ENCODE results near the gene HMGCS1. TPM values are rescaled to one million over a fixed set of nuclear protein-coding genes. Genes with fewer than 3 reads are reported as not detected.

Gene HMGCS1
- total and polyA plus RNA-seq, 2 of the 4 experiments (the other 2 are of a cell fraction), result 27.5 to 30.6 TPM

- TF ChIP-seq RAD21 (IDR thresholded peaks at IDR 0.05; ENCODE audit: low read length), result no peak
These were observed 744 bp upstream of the HMGCS1 start (continued) for GRCh38 chr5:43313854-43314457.

- 0% methylated on average over 6 of the region's 9 CpGs; no CpG with 5 or more reads in 1 of the 2 experiments for WGBS, 2 experiments (ENCODE audit: extremely low coverage in 2 of 2, insufficient read length in 1 of 2)
- H3K56ac ChIP-seq (ENCODE audit: extremely low read depth, insufficient read depth, low read length), result no peak overlapping the region
- peak overlapping the region in 1 of 2 experiments; percentile 7; a peak in 1 of 4 replicates for H4K8ac ChIP-seq (ENCODE audit: low read depth in 2 of 2, low read length in 2 of 2)
- no peaks in the 10 kb centered on the region; the same call in 1 of the 2 replicates for H4K20me1 ChIP-seq (ENCODE audit: insufficient read depth, low read length)
- intact Hi-C loops (cut with micrococcal nuclease) (loop anchor here (2.0 to 5.0 kb wide), 3 partner anchors 170 to 320 kb away; partner anchors contain the start of genes TMEM267 and ZNF131), in situ Hi-C loops (cut with MboI; ENCODE audit: low sequenced_read_pairs) (loop anchor here (25.0 kb wide), 1 partner anchor 200 kb away; the partner anchor contains the start of gene ZNF131), dilution Hi-C loops (cut with HindIII; ENCODE audit: low sequenced_read_pairs, unreplicated experiment) (no loop called here)
- H3K18ac ChIP-seq (ENCODE audit: low read depth, low read length), result no peak overlapping the region
- H3K4ac ChIP-seq (ENCODE audit: low read depth, low read length), result peak overlapping the region; percentile 73
- H3K4me2 ChIP-seq (ENCODE audit: low read depth, low read length), result peak overlapping the region; percentile 89
- H4K91ac ChIP-seq (ENCODE audit: insufficient read depth, low read depth, low read length), result no peak overlapping the region
- H2AK9ac ChIP-seq (replicated peaks; ENCODE audit: low read depth, low read length, poor library complexity), result peak overlapping the region; percentile 79
- H3K79me1 ChIP-seq (ENCODE audit: low read depth in 1 of 2, low read length in 2 of 2), result peaks cover 9 to 25% of the 10 kb centered on the region in 2 experiments
- CTCF ChIA-PET, result interaction anchor here (1.1 kb wide), 1 partner anchor 74 kb away, joined by 3 read pairs; no protein-coding TSS in a partner anchor
- no peak overlapping the region for H4K5ac ChIP-seq (ENCODE audit: low read depth, low read length)
- peak overlapping the region; percentile 72 for H3K27ac ChIP-seq (ENCODE audit: insufficient read depth, low read length)
- H2BK15ac ChIP-seq (ENCODE audit: low read depth, low read length), result no peak overlapping the region
- no peak overlapping the region for H2BK120ac ChIP-seq (ENCODE audit: low read depth, low read length)
- peaks cover 2% of the 10 kb centered on the region; the same call in 1 of the 2 replicates for H3K4me1 ChIP-seq (ENCODE audit: control insufficient read depth, insufficient read depth, low read length)
- peak overlapping the region; percentile 69 for H3K4me3 ChIP-seq (ENCODE audit: insufficient read depth, low read depth, low read length)
- peak overlapping the region; percentile 33; the same call in 1 of the 2 replicates for H3K14ac ChIP-seq (replicated peaks; ENCODE audit: low read depth, low read length)
- H3K23ac ChIP-seq (ENCODE audit: low read depth, low read length), result peak overlapping the region; percentile 70; the same call in 1 of the 2 replicates
- DNase-seq (no peak), ATAC-seq (ENCODE audit: low read depth) (peak; percentile 0; the same call in 1 of the 2 replicates)
- H3K9me1 ChIP-seq (ENCODE audit: insufficient read depth, low read length), result peaks cover 5% of the 10 kb centered on the region
- no peak overlapping the region for H2BK20ac ChIP-seq (ENCODE audit: low read depth, low read length)
- H2AK5ac ChIP-seq (ENCODE audit: low read depth, low read length), result peak overlapping the region; percentile 11; the same call in 1 of the 2 replicates
- peak overlapping the region; percentile 63 for H2BK5ac ChIP-seq (ENCODE audit: low read depth, low read length, poor library complexity, severe bottlenecking)
- H3K9ac ChIP-seq (ENCODE audit: low read depth, low read length), result peak overlapping the region; percentile 63
- no peaks in the 10 kb centered on the region for H3K9me3 ChIP-seq (ENCODE audit: control insufficient read depth, insufficient read depth, low read length)
- H3K27me3 ChIP-seq (ENCODE audit: control insufficient read depth, insufficient read depth, low read length), result no peaks in the 10 kb centered on the region
- POLR2A ChIA-PET (ENCODE audit: unreplicated experiment), result interaction anchor here (0.5 kb wide), 1 partner anchor 19 kb away, joined by 3 read pairs; no protein-coding TSS in a partner anchor
- H2AFZ ChIP-seq (replicated peaks; ENCODE audit: low read length, poor library complexity), result peak overlapping the region; percentile 97
- no TSS peak for BruUV-seq (replicated peaks)
- H3K36me3 ChIP-seq (ENCODE audit: control insufficient read depth, insufficient read depth, low read length), result no peaks in the 10 kb centered on the region
- TF ChIP-seq RAD21 (IDR thresholded peaks at IDR 0.05; ENCODE audit: low read length), result no peak
- TF ChIP-seq, protein P1, sequence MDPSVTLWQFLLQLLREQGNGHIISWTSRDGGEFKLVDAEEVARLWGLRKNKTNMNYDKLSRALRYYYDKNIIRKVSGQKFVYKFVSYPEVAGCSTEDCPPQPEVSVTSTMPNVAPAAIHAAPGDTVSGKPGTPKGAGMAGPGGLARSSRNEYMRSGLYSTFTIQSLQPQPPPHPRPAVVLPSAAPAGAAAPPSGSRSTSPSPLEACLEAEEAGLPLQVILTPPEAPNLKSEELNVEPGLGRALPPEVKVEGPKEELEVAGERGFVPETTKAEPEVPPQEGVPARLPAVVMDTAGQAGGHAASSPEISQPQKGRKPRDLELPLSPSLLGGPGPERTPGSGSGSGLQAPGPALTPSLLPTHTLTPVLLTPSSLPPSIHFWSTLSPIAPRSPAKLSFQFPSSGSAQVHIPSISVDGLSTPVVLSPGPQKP (IDR thresholded peaks at IDR 0.05; ENCODE audit: borderline replicate concordance, low read depth, low read length), result no peak
- no peak for TF ChIP-seq SMC3 (IDR thresholded peaks at IDR 0.05; ENCODE audit: low read depth, low read length)
- no peak for TF ChIP-seq FOS (IDR thresholded peaks at IDR 0.05; ENCODE audit: low read depth, low read length)
- TF ChIP-seq, protein P2, sequence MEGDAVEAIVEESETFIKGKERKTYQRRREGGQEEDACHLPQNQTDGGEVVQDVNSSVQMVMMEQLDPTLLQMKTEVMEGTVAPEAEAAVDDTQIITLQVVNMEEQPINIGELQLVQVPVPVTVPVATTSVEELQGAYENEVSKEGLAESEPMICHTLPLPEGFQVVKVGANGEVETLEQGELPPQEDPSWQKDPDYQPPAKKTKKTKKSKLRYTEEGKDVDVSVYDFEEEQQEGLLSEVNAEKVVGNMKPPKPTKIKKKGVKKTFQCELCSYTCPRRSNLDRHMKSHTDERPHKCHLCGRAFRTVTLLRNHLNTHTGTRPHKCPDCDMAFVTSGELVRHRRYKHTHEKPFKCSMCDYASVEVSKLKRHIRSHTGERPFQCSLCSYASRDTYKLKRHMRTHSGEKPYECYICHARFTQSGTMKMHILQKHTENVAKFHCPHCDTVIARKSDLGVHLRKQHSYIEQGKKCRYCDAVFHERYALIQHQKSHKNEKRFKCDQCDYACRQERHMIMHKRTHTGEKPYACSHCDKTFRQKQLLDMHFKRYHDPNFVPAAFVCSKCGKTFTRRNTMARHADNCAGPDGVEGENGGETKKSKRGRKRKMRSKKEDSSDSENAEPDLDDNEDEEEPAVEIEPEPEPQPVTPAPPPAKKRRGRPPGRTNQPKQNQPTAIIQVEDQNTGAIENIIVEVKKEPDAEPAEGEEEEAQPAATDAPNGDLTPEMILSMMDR (conservative IDR thresholded peaks at IDR 0.05; ENCODE audit: low read depth, low read length), result no peak
- TF ChIP-seq MXI1 (IDR thresholded peaks at IDR 0.05; ENCODE audit: borderline replicate concordance, low read depth, low read length), result no peak
- no peak for TF ChIP-seq CEBPB (IDR thresholded peaks at IDR 0.05; ENCODE audit: low read depth, low read length)
- TF ChIP-seq MAZ (IDR thresholded peaks at IDR 0.05; ENCODE audit: borderline replicate concordance, low read depth, low read length), result no peak
- no peak for TF ChIP-seq RFX5 (IDR thresholded peaks at IDR 0.05; ENCODE audit: low read depth, low read length)
- no peak for TF ChIP-seq USF2 (IDR thresholded peaks at IDR 0.05; ENCODE audit: low read depth, low read length)
- no peak for TF ChIP-seq CHD1 (IDR thresholded peaks at IDR 0.05; ENCODE audit: low read depth, low read length)
These were observed 545 bp downstream of the HMGCS1 start for GRCh38 chr5:43312699-43313034.
